RPMI7951 (cell line): ENCODE measurements around the gene SAPCD2. TPM values are rescaled to one million over a fixed set of nuclear protein-coding genes. Genes with fewer than 3 reads are reported as not detected.
"Not testable (repeated sequence)": the region's sequence is repeated elsewhere in the genome, so short reads cannot be mapped to it uniquely, and the experiment has no call there.

Source experiments
- DNase-seq: peaks from one replicate; pipeline ENCODE4 v3.0.0-alpha.2; 2012; ENCODE audit warnings: low read depth
- total RNA-seq: library from RNA; depleted of rRNA; stranded (reverse); fragments of >200 nt; shearing (Covaris generic); gene quantifications from 2 replicates; pipeline ENCODE4 v1.2.3, GENCODE V29; 2014; rRNA removed

SAPCD2 gene
- 15.3 and 21.8 TPM in 2 replicates for total RNA-seq

- DNase-seq = peak; percentile 90
Measured at GRCh38 chr9:137070201-137070905, at the start of gene SAPCD2. Gene SAPCD2 (minus strand): TSS chr9:137070557. CDS start chr9:137070460, 97 bp downstream.

GRCh38 chr9:137118092-137118603 is 47.8 kb upstream of the SAPCD2 start:
- not testable (repeated sequence) for DNase-seq

- no peak for DNase-seq
Measured at GRCh38 chr9:137117269-137117731, 46.9 kb upstream of the SAPCD2 start.

- DNase-seq = no peak
Measured at GRCh38 chr9:137116728-137117127, 46.4 kb upstream of the SAPCD2 start.

GRCh38 chr9:137116027-137116507 is 45.7 kb upstream of the SAPCD2 start:
- DNase-seq = no peak

- DNase-seq = no peak
Measured at GRCh38 chr9:137115394-137116026, 45.2 kb upstream of the SAPCD2 start.

- DNase-seq = peak; percentile 51
Measured at GRCh38 chr9:137114613-137115393, 44.4 kb upstream of the SAPCD2 start, which contains the start of gene DPP7. Gene DPP7 (minus strand): TSS chr9:137114733. CDS start chr9:137114713, 20 bp downstream.

GRCh38 chr9:137114220-137114612 is 43.9 kb upstream of the SAPCD2 start:
- no peak for DNase-seq

- DNase-seq = no peak
Measured at GRCh38 chr9:137113385-137114159, 43.2 kb upstream of the SAPCD2 start.

- DNase-seq = no peak
Measured at GRCh38 chr9:137112564-137113384, 42.4 kb upstream of the SAPCD2 start.

GRCh38 chr9:137111788-137112563 is 41.6 kb upstream of the SAPCD2 start:
- DNase-seq = no peak

- DNase-seq = no peak
Measured at GRCh38 chr9:137110911-137111787, 40.8 kb upstream of the SAPCD2 start.

- no peak for DNase-seq
Measured at GRCh38 chr9:137110147-137110910, 40.0 kb upstream of the SAPCD2 start.

GRCh38 chr9:137109250-137110146 is 39.1 kb upstream of the SAPCD2 start:
- no peak for DNase-seq

- no peak for DNase-seq
Measured at GRCh38 chr9:137108608-137109249, 38.4 kb upstream of the SAPCD2 start.

GRCh38 chr9:137107982-137108381 is 37.6 kb upstream of the SAPCD2 start:
- DNase-seq = no peak
